ENCODE results near the gene USP32. TPM values are rescaled to one million over a fixed set of nuclear protein-coding genes. Genes with fewer than 3 reads are reported as not detected.

The USP32 gene
- total RNA-seq, 1 donor from 2014 or later = 11.9 TPM

- H3K27ac ChIP-seq = no peak overlapping the region
- TF ChIP-seq, protein P1, sequence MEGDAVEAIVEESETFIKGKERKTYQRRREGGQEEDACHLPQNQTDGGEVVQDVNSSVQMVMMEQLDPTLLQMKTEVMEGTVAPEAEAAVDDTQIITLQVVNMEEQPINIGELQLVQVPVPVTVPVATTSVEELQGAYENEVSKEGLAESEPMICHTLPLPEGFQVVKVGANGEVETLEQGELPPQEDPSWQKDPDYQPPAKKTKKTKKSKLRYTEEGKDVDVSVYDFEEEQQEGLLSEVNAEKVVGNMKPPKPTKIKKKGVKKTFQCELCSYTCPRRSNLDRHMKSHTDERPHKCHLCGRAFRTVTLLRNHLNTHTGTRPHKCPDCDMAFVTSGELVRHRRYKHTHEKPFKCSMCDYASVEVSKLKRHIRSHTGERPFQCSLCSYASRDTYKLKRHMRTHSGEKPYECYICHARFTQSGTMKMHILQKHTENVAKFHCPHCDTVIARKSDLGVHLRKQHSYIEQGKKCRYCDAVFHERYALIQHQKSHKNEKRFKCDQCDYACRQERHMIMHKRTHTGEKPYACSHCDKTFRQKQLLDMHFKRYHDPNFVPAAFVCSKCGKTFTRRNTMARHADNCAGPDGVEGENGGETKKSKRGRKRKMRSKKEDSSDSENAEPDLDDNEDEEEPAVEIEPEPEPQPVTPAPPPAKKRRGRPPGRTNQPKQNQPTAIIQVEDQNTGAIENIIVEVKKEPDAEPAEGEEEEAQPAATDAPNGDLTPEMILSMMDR (IDR thresholded peaks at IDR 0.05) = no peak
- H3K36me3 ChIP-seq = no peaks in the 10 kb centered on the region
- no peak overlapping the region for H3K4me3 ChIP-seq
- no peaks in the 10 kb centered on the region for H3K27me3 ChIP-seq
- no peaks in the 10 kb centered on the region for H3K9me3 ChIP-seq
- intact Hi-C loops (cut with DNase I) = loop anchor here (5.0 kb wide), 3 partner anchors 43 to 1877 kb away; no protein-coding TSS in a partner anchor
- peaks cover 0 to 13% of the 10 kb centered on the region in 2 donors for H3K4me1 ChIP-seq
- no peak for DNase-seq (ENCODE audit: low spot score in 2 of 2)
Measured at GRCh38 chr17:60393840-60394723, 2.1 kb upstream of the USP32 start.

DNA sequence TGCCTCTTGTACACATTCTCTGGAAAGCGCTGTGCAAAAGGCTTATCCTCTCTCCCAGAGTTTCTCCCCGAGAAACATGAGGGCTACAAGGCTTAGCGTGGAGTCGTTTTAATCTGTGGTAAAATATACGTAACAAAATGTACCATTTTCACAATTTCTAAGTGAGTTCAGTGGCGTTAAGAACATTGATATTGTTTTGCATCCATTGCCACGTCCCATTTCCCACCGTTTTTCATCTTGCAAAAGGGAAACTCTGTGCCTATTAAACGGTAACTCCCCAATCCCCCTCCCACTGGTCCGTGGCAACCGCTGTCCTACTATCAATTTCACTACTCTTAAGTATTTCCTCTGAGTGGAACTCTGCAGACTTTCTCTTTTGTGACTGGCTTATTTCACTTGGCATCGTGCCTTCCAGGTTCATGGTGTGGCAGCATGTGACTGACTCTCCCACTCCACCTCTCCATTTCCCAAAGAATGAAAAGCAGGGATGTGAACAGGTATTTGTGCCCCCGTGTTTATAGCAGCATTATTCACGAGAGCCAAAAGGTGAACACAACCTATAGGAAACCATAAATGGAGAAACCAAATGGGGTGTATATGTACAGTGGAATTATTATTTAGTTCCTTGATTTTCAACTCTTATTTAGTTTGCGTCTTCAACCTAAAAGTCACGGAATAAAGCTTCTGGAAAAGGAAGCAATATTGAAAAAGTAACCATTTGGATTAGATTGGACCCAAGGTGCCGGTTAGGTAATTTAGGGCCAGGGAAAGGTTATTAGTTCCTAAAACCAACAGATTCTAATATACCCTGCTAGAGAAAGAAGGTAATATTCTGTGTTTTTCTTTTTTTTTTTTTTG, 1.1 kb upstream of the USP32 start:
- intact Hi-C loops (cut with DNase I) = loop anchor here (1.0 to 5.0 kb wide), 7 partner anchors 44 to 1876 kb away; partner anchors contain the start of genes APPBP2, BCAS3, HEATR6 and PPM1D
- Histone ChIP-seq H3K27me3 (no peaks in the 10 kb centered on the region), H3K27ac (peak overlapping the region; percentile 88 to 93), H3K9me3 (no peaks in the 10 kb centered on the region), H3K4me3 (peak overlapping the region; percentile 90 to 91), H3K36me3 (no peaks in the 10 kb centered on the region), H3K4me1 (peaks cover 0 to 17% of the 10 kb centered on the region in 2 donors)
- TF ChIP-seq, protein P1 (IDR thresholded peaks at IDR 0.05) = no peak
- peak in 1 of 2 donors; percentile 67 for DNase-seq (ENCODE audit: low spot score in 2 of 2)

DNA sequence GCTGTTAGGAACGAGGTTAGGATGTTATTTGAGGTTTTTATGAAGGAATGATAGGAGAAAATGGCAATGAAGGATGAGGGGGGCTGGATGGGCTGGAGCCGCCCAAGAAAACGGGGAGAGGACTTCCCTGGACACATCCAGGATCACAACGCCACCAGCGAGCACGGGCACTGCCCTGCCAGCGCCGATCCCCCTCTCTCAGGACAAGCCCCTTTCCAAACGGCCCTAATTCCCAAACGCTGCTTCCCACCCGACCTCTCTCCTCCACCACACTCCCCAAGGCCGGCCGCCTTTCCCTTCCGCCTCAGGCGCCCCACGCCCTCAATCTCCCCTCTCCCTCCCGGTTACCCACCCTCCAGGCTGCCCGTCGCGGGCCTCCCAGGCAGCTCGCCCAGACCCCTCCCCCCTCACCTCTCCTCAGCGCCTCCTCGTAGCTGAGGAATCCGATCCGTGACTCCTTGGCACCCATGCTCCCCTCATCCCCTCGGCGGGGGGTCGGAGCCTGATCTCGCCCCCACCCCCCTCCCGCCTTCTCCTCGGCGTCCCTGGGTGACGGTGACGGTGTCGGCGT, 377 bp downstream of the USP32 start:
- TF ChIP-seq, protein P1 (IDR thresholded peaks at IDR 0.05) = no peak
- Histone ChIP-seq H3K36me3 (no peaks in the 10 kb centered on the region), H3K4me1 (peaks cover 0 to 17% of the 10 kb centered on the region in 2 donors), H3K27ac (peak overlapping the region; percentile 88 to 93), H3K4me3 (peak overlapping the region; percentile 90 to 91), H3K9me3 (no peaks in the 10 kb centered on the region), H3K27me3 (no peaks in the 10 kb centered on the region)
- intact Hi-C loops (cut with DNase I) = loop anchor here (1.0 to 5.0 kb wide), 7 partner anchors 46 to 1874 kb away; partner anchors contain the start of genes APPBP2, BCAS3, HEATR6 and PPM1D
- peak in 1 of 2 donors; percentile 15 for DNase-seq (ENCODE audit: low spot score in 2 of 2)

DNA sequence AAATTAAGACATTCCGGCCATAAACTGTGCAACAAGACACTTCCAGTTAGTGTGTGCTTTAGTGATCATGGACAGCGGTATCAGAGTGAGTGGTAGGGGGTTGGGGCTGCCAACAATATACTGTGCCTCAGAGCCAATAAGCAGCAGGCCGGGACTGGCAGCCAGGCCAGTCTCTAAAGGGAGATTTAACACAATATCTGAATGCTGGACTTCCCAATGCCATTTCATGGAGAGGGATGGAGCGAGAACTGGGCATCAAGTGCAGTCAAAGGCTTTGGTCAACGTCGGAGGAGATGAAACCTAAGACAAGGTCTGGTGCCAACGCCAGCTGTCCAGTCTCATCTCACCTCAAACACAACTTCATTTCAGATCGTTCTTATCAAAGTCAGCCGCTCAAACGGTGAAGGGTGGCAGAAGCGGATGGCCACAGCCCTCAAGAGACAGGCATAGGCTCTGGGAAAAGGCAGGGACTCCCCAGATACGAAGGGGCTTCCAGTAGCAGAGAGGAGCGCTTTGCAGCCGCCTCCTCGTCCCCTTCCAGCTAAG, 935 bp downstream of the USP32 start:
- Histone ChIP-seq H3K4me1 (peaks cover 0 to 17% of the 10 kb centered on the region in 2 donors), H3K27ac (peak overlapping the region; percentile 88 to 93), H3K36me3 (no peaks in the 10 kb centered on the region), H3K9me3 (no peaks in the 10 kb centered on the region), H3K4me3 (peak overlapping the region; percentile 90 to 91), H3K27me3 (no peaks in the 10 kb centered on the region)
- peak in 1 of 2 donors; percentile 66 for DNase-seq (ENCODE audit: low spot score in 2 of 2)
- intact Hi-C loops (cut with DNase I) = loop anchor here (5.0 kb wide), 3 partner anchors 46 to 1874 kb away; no protein-coding TSS in a partner anchor
- TF ChIP-seq, protein P1 (IDR thresholded peaks at IDR 0.05) = no peak

GRCh38 chr17:60390186-60390585, 1.7 kb downstream of the USP32 start:
- TF ChIP-seq, protein P1 (IDR thresholded peaks at IDR 0.05) = no peak
- peaks cover 0 to 17% of the 10 kb centered on the region in 2 donors for H3K4me1 ChIP-seq
- intact Hi-C loops (cut with DNase I) = loop anchor here (5.0 kb wide), 3 partner anchors 47 to 1873 kb away; no protein-coding TSS in a partner anchor

More at GRCh38 chr17:60390186-60390585, 1.7 kb downstream of the USP32 start:
- no peaks in the 10 kb centered on the region for H3K27me3 ChIP-seq
- peak overlapping the region; percentile 88 to 93 for H3K27ac ChIP-seq
- H3K9me3 ChIP-seq = no peaks in the 10 kb centered on the region
- H3K36me3 ChIP-seq = no peaks in the 10 kb centered on the region
- no peak for DNase-seq (ENCODE audit: low spot score in 2 of 2)
- H3K4me3 ChIP-seq = peak overlapping the region; percentile 90 to 91

Data from ascending aorta (tissue), 2 donors.